ENCODE results near the gene GRK3.
"Not testable (repeated sequence)": the region's sequence is repeated elsewhere in the genome, so short reads cannot be mapped to it uniquely, and the experiment has no call there.

The GRK3 gene

DNA sequence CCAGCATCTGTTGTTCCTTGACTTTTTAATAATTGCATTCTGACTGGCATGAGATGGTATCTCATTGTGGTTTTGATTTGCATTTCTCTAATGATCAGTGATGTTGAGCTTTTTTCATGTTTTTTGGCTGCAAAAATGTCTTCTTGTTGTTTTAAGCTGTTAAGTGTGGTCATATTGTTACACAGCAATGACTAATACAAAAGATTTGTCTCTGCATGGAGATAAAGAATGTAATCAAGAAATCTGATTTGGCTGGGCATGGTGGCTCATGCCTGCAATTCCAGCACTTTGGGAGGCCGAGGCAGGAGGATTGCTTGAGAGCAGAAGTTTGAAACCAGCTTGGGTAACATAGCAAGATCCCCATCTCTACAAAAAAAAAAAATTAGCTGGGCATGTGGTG lies 12.1 kb upstream of the GRK3 start:
- DNase-seq, result not testable (repeated sequence)

DNA sequence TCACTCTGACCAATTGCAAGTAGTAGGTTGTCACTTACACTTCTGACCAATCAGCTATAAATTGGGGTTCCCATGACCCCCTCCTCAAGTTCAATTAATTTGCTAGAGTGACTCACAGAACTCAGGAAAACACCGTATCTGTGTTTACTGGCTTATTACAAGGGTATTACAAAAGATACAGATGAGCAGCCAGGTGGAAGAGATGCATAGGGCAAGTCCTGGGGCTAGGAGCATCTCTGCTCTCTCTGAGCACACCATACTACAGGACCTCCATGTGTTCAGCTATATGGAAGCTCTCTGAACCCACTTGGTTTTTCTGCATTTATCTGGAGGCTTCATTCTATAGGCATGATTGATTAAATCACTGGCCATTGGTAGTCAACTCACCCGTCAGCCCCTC lies 11.3 kb upstream of the GRK3 start:
- no peak for DNase-seq

DNA sequence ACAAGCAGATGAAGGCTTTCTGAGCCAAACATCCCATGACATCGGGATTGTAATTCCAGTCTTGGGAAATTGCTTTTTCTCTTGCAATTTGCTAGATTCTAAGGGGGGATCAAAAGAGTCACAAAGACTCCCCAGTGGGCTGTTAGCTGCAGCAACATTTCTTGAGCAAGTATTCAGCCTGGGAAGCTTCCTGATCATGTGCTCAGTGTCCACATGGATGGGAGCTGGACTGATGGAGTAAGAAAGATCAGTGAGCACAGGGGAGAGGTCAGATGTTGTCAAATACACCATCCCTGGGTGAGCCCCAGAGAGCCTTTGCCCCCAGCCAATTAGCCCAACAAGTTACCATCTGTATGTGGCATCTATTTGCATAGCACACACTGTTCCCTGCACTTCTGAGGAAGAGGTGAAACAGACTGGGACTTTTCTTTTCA lies 10.2 kb upstream of the GRK3 start:
- no peak for DNase-seq

DNA sequence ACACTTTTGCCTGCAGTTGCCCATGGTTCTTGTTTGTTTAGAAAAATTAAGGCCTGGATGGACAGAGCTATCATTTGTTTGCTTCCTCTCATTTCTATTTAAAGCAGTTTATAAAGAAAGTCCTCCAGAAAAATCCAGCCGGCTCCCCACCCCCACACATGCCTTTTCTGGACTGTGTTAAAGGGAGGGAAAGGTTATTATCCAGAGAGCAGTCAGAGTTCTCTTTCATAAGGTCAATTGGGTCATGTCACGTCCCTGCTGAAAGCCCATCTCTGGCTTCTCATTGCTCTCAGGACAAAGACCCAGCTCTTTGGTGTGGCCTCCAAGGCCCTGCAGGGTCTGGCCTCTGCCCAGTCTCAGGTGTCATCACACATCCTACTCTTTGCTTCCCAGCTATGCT lies 9.8 kb upstream of the GRK3 start:
- DNase-seq, result no peak

DNA sequence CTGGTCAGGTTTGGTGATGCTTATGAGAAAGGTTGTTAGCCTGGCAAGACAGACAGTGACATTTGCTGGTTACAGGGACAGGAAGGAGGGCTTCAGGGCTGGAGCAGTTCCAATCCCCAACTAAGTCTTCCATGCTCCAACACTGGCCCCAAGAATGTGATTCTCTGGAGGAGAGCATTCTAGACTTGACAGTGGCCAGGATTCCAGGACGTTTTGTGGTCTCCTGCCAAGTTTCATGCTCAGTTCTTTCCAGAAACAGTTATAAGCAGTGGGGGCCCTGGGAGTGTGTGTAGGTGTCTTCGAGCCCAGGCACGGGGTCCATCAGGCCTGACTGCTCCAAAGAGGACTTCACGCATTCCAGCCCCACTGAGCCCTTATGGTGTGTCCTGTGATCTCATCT lies 8.9 kb upstream of the GRK3 start:
- DNase-seq, result no peak

DNA sequence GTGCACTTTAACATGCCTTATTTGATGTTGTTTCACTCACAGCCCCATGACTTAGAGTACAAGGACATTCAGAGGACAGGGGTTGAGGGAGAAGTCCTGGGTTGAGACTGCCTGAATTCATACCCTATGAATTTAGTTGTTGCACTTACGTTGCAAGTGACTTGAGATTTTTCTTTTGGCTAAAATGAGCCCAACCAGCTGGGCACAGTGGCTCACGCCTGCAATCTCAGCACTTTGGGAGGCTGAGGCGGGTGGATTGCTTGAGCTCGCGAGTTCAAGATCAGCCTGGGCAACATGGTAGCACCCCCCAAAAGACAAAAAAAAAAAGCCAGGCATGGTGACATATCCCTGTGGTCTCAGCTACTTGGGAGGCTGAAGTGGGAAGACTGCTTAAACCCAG lies 7.3 kb upstream of the GRK3 start:
- no peak for DNase-seq

DNA sequence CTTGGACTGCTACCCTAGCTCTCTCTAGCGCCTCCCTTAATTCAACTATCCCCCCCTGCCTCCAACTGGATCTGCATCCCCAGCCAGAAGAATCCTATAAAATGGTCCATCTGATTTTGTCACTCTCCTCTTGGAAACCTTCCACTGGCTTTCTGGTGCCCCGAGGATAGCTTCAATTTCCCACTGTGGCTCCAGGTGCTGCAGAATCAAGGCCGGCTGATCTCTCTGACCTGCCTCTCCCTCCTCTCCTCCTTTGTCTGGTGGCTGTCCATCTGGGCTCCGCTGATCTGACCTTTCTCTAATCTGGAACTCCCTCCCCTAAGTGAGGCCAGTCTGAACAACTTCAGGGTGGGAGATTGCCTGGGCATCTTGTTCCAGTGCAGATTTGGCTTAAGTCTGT lies 6.1 kb upstream of the GRK3 start:
- no peak for DNase-seq

DNA sequence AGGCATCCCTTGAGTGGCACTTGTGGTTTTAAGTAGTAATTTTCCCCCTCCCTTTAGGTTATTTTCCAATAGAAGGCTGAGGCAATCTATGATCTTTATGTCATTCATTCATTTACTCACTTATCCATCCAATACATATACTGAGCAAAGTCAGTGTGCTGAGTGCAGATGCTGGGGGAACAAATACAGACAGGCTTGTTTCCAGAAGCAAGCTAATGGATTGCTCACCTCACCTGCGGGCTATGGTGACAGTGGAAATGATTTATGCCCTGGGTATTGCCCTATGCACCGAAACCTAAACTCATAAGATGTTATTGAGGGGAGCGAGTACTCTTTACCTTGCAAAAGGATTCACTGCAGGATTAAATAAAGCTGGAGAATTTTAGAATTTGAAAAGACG lies 4.6 kb upstream of the GRK3 start:
- DNase-seq, result not testable (repeated sequence)

DNA sequence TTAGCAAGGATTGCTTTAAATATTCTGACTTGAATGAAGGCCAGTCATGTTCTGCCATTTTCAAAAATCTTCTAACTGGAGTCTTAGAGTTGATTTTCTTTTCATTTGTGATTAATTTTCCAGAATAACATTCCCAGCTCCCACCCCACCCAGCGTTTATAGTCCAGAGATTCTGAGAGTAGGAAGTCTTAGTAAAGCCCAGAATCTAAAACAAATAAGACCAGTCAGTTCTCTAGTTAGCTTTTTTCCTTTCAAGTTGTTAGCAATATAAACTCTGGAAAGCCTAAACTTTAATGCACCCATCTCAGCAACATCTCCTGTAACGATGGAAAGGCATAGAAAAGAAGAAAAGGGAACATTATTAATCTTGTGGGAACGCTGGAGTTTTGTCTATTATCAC lies 3.3 kb upstream of the GRK3 start:
- not testable (repeated sequence) for DNase-seq

DNA sequence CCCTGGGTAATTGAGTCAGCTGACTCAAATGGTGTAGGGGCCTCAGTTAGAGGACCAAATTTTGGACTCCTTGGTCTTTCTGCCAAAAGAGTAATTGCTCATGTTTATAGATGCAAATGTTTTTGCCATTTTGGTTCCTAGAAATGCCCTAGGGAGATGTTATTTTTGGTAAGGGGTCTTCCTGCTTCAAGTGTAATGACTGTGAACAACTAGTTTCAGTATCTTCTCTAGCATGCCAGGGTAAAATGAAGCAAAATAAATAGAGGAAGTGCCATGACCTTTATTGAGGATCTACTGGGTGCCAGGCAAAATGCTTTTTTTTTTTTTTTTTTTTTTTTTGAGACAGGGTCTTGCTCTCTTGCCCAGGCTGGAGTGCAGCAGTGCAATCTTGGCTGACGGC lies 2.5 kb upstream of the GRK3 start:
- DNase-seq, result not testable (repeated sequence)

DNA sequence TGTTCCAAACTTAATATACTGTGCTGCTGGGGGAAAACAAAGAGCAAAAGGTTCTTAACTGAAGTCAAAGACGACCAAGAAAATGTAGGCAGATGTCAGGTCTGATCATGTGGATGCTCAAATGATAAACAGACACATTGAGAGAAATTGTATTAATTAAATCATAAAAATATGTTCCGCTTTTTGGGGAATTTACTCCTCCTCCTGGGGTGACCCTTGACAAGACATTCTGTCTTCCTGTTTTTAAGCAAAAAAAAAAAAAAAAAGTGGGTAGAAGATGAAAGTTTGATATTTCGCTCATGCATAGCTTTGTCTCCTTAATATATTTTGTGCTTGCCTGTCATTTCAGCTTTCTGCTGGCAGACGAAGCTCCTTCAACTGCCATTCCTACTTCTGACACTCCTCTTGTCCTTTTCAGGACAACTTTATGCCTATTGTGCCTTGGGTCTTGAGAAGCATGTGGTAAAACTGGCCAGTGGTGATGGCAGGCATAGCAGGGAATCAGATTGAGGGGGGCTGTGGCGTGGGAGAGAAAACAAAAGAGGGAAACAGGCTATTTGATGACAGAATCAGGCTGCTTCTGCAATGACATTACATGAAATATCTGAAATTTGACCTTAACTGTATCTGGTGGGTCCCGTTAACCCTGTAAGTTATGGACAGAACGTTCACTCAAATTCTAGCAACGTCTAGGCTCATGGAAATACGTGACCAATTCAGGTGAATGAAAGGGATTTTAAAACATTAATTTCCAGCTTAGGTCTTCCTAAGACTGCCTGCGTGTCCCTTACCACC lies 1.3 kb upstream of the GRK3 start:
- not testable (repeated sequence) for DNase-seq

DNA sequence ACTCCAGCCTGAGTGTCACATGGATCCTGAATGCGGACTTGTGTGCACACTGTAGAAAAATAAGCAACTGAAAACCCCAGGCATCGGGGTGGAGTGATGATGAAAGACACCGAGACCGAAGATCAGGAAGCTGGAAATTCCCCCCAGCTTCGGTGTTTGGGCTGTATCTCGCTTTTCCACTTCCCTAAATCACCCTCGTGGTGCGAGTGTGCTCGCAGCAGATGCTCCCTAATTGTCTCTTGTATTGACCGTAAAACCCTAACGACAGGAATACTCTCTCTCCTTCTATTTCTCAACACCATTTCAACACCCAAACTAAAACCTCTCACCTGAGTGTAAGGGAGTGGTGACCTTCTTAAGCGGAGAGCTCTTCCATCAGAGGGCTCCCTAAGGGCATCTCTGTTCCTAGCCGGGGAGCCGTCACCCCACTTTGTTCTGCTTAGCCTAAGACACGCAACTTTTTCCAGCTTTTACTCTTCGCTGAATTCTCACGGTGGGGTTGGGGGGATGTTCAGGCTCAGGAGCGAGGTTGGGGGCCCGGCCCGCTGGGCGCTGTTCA lies 635 bp upstream of the GRK3 start:
- peak; percentile 10 for DNase-seq

DNA sequence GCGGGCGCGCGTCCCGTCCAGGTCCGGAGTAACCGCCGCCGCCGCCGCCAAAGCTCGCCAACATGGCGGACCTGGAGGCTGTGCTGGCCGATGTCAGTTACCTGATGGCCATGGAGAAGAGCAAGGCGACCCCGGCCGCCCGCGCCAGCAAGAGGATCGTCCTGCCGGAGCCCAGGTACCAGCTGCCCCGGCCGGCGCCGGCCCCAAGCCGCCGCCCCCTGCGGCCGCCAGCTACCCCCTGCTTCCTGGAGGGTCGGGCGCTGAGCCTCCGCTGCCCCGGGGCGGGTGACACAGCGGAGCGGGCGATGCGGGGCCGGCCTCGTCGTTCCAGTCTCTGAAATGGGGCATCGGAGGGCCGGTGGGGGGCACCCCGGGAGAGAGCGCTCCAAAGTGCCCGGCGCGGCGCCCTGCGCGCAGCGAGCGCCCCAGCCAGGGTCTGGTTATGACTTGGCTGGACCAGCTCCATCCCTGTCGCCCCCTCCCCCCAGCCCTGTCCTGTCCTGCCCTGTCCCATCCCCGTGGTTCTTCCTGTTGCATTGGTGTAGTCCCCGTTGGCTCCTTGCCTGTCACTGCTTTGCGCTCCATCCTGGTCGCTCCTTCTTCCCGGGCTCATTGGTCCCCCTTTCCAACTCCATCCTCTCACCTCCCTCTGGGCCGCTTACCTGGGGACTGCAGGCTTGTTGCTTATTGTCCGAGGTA lies 653 bp downstream of the GRK3 start:
- peak; percentile 7 for DNase-seq

DNA sequence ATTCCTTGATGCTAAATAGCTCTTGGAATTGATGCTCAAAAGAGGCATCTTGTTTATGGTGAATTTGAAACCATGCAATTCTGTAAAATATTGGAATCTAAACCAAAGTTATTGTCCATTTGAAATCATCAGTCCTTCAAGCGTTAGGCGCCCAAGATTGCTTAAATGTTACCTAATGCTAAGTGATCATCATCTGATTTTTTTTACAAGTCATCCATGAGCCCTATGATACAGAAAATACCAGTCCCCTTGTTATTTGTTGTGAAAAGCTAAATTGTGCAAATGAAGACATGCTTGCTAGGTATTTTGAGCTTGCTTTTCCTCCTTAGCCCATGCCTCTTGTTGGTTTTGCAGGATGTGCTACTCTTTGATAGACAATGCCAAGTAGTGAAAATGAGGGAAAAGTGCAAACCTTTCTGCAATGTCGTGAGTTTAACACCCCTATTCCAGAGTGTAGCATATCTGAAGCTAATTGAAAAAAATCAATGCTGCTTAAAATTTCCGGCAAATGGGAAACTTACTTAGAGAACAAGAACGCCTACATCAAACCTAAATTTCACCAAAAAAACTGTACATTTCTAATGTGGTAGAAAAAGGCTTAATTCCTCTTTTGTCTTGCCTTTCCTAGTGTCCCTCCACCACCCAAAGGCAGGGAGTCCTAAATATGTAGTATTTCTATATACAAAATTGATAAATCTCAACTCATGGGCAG lies 1.9 kb downstream of the GRK3 start:
- no peak for DNase-seq

DNA sequence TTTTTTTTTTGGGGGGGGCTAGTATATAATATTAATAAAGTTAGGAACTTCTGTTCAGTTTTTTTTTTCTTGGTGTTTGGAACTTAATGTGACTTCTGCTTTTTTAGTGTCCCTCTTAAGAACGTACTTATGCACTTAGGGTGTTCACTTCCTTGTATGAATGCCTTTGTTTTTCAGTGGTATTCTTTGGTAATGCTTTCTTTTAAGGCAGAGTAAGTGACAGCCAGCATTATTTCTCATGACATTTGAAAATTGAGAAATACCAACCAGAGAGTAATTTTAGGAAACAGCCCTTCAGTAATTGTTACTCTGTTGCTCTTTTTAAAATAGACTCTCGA lies 2.4 kb downstream of the GRK3 start:
- no peak for DNase-seq

DNA sequence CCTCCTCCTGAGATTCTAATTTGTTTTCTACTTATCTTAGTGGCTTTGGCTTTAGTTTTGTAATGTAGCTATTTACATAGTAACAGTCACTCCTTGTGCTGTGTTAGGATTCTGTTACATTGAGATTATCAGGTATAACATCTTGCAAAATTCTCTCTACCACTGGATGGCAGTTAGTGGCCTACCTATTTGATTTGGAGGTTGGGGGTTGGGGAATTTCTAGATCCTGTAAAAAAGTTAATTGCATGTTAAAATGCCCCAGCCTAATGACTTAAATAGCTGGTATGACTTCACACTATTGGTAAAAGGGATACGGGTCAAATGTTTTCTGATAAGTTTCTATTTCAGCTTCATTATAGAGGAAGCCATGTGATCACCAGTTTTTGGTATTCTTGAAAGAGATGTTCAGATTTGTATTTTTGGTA lies 2.8 kb downstream of the GRK3 start:
- DNase-seq, result no peak

DNA sequence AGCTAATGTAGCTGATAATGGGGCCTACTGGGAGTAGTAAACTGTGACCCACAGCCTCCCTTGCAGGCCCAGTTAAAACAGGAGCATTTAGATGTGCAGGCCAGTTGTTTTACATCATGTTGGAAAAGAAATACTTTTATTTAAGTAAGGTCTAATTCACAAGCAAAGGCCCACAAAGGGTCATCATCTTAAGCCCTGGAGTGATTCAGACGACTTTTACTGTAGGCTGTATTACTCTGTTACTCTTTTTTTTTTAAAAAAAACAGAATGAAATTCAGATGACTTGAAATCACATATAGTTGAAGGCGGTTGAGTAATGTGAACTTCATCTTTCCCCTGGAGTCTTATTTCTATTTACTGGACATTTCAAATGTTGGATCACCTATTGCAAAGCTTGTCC lies 3.6 kb downstream of the GRK3 start:
- DNase-seq, result not testable (repeated sequence)

DNA sequence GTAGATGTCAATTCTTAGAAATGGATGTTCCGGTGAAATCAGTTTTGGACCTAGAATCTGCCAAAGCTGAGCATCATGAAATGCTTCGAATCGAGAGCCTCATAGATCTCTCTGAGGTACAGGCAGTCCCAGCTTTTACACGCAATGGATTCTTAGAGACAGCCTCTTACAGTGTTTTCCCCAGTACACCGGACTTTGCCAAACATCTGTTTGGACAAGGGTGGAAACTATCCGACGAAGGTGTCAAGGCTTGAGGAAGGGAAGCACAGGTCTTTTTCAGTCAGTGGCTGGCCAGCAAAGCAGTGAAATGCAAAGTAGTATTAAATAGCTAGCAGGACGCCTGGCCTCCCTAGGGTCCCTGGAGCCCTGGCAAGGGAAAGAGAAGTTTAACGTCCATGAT lies 4.9 kb downstream of the GRK3 start:
- no peak for DNase-seq

DNA sequence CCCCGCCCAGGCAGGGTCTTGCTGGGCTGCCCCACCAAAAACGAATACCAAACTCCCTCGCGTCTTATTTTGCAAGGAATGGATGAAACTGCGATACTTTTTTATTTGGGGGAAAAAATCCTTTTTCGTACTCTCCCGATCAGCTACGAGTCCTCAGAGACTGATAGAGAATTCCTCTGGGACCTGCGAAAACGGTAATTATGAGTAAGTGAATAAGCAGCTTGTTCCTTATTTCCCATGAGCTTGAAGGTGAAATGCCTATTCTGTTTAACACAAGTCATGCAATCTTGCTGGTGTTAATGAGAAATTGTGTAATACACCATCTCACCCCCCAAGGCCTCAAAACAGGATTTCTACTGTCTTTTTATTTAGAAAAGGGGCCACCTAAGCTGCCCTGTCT lies 5.5 kb downstream of the GRK3 start:
- no peak for DNase-seq

DNA sequence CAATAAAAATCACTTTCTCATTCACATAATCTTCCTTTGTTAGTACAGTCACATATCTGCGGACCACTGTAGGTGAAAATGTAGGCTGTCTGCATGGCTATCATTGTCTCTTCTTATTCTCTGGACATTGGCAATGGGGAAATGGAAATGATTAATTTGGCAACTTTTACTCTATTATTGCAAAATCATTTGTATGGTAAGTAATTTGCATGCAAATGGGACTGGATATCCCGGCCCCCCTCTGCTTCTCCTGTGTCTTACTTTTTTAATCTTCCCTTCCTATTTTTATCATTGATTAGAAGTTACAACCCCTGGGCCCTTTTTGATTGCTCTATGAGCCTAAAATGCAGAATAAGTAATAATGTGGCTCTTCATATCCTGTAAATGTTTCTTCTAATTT lies 6.0 kb downstream of the GRK3 start:
- no peak for DNase-seq

DNA sequence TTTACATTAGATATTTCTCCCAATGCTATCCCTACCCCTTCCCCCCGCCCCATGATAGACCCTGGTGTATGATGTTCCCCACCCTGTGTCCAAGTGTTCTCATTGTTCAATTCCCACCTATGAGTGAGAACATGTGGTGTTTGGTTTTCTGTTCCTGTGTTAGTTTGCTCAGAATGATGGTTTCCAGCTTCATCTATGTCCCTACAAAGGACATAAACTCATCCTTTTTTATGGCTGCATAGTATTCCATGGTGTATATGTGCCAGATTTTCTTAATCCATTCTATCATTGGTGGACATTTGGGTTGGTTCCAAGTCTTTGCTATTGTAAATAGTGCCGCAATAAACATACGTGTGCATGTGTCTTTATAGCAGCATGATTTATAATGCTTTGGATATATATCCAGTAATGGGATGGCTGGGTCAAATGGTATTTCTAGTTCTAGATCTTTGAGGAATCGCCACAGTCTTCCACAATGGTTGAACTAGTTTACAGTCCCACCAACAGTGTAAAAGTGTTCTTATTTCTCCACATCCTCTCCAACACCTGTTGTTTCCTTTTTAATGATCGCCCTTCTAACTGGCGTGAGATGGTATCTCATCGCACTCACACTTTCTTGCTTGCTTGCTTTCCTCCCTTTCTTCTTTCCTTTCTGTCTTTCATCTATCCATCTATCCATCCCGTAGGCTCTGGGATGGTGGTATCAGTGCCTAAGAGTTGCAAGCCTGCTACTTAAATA lies 7.7 kb downstream of the GRK3 start:
- DNase-seq, result not testable (repeated sequence)

DNA sequence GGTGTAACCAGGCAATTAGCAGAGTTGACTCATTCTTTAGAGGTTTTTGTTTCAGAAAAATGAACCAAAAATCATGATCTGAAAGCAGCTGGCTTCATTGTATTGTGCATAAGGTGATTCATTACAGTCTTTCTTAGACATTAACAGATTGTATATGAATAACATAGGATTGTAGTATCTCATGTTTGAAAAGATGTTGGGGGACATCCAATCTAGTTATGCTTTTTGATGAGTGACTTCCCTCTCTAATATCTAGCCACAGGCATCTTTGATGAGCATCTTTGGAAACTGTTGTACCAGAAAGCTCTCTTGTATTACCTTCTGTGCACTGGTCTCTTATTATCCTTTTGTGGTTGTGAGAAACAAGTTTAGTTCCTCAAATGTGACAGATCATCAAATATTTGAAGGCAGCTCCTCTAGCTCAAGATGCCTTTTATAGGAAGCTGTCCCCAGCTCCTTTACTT lies 8.3 kb downstream of the GRK3 start:
- no peak for DNase-seq

DNA sequence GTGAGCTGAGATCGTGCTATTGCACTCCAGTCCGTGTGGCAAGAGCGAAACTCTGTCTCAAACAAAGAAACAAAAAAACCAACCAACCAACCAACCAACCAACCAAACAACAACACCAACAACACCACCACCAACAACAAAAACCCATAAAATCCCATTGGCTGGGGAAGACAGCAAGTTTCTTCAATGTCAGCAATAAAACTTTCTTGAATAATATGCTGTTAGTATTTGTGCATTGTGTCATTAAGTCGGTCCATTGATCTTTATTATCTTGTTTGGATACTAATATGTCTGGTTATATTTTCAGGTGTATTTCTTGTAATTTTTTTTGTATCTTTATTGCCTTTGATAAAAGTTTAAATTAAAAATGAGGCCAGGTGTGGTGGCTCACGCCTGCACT lies 9.4 kb downstream of the GRK3 start:
- no peak for DNase-seq

Measured in CD4-positive, alpha-beta T cell treated with Interleukin-17A for 4 hours (primary cell).